GM18507 (cell line): ENCODE results near the gene MRPS26.
"Not testable (repeated sequence)": the region's sequence is repeated elsewhere in the genome, so short reads cannot be mapped to it uniquely, and the experiment has no call there.

Experiments used
- DNase-seq: peaks from one replicate; pipeline ENCODE4 v3.0.0; 2011; ENCODE audit warnings: low read depth; ENCODE audit not compliant: insufficient read length; ENCODE audit errors: extremely low spot score
- FAIRE-seq: peaks from 2 replicates; lab custom pipeline; 2011; peaks lifted over from hg19 to GRCh38; lab: Jason Lieb, UNC

The MRPS26 gene

DNA sequence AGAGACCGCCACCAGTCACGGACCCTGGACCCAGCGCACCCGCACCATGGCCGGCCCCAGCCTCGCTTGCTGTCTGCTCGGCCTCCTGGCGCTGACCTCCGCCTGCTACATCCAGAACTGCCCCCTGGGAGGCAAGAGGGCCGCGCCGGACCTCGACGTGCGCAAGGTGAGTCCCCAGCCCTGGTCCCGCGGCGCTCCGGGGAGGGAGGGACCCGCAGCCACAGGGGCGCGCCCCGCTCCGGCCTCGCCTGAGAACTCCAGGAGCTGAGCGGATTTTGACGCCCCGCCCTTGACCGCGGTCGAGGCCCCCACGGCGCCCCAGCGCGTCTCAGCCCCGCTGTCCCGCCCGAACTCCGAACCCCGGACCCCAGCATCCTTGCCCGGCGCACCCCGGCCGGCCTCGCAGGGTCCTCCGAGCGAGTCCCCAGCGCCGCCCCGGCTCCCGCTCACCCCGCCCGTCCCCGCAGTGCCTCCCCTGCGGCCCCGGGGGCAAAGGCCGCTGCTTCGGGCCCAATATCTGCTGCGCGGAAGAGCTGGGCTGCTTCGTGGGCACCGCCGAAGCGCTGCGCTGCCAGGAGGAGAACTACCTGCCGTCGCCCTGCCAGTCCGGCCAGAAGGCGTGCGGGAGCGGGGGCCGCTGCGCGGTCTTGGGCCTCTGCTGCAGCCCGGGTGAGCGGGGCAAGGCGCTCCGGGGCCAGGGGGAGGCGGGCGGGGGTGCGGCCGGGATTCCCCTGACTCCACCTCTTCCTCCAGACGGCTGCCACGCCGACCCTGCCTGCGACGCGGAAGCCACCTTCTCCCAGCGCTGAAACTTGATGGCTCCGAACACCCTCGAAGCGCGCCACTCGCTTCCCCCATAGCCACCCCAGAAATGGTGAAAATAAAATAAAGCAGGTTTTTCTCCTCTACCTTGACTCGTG, 26.0 kb downstream of the MRPS26 start, which contains the start of gene OXT:
Gene OXT, plus strand, starts transcription at position 11 of the 920 bp plus-strand sequence. Its CDS starts 36 bp downstream, at position 47.
- FAIRE-seq = no peak

DNA sequence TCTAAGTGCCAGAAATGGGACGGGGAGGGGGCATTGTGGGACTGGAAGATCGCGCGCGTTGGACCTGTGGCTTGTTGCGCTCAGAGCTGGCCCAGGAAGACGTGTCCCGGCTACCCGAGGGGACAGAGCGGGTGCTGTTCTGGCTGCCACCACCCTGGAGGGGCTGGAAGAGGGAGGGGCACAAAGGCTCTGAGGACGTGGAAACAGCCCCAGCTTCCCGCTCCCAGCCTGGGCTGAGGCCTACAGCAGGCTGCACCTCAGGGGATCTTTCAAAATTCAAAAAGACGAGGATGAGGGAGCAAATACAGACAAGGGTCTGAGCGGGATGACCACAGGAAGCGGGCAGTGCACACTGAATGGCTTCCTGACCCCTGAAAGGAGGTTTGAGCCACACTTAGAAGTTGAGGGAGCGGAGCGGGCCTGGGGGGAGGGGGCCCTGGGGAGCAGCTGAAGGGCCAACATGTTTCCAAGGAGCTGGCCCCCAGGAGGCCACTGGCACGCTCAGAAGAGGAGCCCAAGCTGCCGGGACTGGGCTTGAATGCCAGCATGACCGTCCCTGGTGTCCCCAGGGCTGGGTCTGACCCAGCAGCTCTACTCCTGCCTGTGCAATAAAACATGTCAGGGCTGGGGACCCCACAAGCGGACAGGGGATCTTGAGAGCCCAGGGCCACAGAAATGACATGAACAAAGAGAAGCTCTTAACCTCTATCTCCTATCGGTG, 26.8 kb downstream of the MRPS26 start:
- no peak for DNase-seq

More for the DNA sequence above, 26.0 kb downstream of the MRPS26 start, which contains the start of gene OXT:
- no peak for DNase-seq

DNA sequence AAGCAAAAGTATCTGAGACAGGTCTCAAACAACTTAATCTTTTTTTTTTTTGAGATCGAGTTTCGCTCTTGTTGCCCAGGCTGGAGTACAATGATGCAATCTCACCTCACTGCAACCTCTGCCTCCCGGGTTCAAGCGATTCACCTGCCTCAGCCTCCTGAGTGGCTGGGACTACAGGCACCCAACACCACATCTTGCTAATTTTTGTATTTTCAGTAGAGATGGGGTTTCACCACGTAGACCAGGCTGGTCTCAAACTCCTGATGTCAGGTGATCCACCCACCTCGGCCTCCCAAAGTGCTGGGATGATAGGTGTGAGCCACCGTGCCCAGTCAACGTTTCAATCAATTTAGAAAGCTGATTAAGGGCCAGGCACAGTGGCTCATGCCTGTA, 27.4 kb downstream of the MRPS26 start:
- not testable (repeated sequence) for DNase-seq, FAIRE-seq

More for the DNA sequence above, 26.8 kb downstream of the MRPS26 start:
- FAIRE-seq = no peak

DNA sequence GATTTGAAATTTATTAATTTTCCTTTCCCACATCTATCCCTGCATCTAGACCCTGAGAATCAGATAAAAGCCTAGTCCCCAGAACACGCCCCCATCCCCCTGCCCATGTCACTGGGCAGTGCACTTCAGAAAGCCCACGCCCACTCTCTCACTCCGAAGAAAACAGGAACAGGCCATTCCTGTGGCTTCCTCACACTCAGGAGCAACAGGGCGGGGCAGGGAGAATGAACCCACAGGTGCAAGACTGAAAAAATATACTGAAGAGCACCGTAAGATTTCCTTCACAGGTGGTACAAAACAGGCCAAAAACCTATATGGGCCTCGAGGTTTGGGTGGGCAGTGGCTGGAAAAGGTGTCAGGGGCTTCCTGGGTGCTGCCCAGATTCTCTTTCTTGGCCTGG, 29.0 kb downstream of the MRPS26 start:
- FAIRE-seq (no peak), DNase-seq (no peak)

DNA sequence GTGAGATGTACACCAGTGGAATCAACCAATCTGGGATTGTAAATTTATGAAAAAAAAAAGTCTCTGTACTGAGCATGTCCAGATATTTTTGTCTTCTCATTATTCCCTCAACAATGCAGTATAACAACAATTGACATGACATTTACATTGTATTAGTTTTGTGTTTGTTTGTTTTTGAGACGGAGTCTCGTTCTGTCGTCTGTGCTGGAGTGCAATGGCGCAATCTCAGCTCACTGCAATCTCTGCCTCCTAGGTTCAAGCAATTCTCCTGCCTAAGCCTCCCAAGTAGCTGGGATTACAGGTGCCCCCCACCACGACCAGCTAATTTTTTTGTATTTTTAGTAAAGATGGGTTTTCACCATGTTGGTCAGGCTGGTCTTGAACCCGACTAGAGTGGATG, 29.5 kb downstream of the MRPS26 start:
- not testable (repeated sequence) for DNase-seq, FAIRE-seq

DNA sequence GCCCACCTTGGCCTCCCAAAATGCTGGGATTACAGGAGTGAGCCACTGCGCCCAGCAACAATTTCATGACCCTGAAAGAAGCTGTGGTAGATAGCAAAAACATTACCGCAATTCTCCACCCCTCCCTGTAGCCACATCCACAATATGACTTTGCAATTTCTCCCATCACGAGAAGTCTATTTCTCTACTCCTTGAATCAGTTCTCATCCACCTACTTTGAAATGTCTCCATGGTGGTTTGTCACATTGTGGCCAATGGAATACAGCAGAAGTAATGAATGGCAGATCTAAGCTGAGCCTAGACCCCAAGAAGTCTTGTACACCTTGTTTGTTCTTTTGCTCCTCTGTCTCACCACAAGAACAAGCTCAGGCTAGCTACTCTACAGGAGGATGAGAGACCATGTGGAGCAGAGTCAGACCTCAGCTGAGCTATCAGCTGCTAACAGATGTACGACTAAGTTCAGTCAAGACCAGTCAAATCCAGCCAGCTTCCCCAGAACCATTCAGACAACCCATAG, 31.8 kb downstream of the MRPS26 start:
- no peak for FAIRE-seq
- no peak for DNase-seq

DNA sequence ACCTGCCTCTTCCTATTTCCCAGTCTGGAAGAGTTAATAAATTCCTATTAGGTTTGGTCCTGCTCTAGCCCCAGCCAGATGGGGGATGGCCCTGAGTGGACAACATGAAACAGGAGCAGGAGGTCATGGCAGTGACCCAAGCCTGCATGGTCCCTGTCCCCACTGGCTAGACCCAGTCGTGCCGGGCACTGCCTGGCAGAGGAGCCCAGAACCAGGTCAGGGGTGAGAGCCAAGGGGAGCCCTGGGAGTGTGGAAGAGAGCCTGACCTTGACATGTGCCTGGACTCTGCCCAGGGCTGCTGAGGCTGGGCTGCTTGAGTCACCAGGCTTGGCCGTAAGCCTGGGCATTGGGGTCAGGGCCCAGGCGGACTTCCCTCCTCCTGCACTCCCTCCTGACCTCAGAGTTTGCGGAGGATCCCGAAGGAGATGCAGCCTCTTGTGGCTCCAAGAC, 35.1 kb downstream of the MRPS26 start:
- FAIRE-seq (no peak), DNase-seq (no peak)

DNA sequence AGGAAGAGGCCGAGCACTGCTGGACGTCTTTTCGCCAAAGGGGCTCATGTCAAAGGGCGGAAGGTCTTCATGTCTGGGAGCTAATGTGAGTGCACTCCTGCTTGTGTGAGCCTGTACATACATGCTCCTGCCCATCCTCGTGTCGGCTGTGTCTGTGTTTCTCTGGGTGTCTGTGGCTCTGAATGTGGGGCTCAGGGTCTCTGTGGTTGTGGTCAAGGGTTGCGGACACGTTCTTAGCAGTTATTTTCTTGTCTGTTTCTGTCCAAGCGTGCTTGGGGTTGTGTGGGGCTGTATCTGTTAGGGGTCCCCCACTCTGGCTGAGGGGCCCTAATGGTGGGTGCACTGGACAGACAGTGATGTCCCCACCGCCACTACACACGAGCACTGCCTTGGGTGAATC, 35.8 kb downstream of the MRPS26 start:
- DNase-seq (no peak), FAIRE-seq (no peak)

DNA sequence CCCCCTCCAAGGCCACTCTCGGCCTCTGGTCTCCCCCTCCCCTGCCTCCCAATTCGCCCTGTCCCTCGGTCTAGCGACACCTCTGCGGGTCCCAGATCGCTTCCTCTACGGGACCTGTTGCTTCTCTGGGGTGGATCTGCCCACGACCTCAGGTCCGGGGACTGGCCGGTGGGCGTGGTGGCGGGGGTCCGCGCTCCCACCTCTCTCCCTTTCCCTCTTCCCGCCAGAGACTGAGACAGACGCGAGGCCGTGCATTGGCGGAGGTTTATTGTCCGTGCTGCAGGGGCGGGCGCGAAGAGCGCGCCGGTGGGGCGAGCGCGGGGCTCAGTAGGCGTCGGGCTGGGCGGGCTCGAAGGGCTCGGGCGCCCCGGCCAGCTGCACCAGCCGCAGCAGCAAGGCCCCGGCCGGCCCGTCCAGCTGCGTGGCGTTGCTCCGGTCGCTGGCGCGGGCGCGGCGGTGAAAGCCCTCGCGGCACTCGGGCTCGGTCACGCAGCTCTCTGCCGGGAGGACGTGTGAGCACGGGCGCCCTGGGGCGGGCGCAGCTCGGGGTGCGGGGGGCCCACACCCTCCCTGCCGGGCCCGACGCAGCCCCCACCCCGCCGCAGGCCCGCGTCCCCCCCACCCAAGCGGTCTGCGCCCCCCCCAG, 36.6 kb downstream of the MRPS26 start:
- FAIRE-seq = no peak
- DNase-seq = no peak

DNA sequence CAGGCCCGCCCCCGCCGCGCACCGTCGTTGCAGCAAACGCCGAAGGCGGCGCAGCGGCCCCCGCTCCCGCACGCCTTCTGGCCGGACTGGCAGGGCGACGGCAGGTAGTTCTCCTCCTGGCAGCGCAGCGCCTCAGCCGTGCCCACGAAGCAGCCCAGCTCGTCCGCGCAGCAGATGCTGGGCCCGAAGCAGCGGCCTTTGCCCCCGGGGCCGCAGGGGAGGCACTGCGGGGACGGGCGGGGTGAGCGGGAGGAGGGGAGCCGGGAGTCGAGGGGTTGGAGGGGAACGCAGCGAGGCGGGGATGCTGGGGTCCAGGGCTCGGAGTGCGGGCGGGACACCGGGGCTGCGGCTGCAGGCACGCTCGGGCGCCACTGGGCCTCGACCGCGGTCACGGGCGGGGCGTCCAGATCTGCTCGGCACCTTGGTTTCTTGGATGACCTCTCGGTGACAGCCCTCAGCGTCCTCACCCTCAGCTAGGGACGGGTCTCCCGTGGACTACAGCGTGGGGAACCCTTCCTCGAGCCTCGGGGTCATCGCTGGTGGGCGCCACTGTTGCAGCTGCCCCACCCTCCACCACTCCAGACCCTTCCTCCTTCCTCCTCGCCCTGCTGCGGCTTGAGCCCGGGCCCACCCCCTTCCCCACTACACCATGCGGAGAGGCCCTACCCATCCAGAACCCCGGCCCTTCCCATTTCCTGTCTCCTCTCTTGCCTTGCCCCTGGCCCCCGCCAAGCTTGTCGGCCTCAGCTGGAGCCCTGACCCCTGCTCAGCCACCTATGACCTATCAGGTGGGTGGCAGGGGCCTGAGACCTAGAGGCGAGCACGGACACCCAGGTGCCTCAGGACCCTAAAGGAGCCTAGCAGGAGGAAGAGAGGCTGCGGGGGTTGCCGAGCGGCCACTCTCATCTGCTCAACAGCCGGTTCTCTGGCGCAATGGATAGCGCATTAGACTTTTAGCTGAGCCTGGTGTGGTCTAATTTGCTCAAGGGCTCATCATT, 37.4 kb downstream of the MRPS26 start:
- no peak for DNase-seq
- no peak for FAIRE-seq

DNA sequence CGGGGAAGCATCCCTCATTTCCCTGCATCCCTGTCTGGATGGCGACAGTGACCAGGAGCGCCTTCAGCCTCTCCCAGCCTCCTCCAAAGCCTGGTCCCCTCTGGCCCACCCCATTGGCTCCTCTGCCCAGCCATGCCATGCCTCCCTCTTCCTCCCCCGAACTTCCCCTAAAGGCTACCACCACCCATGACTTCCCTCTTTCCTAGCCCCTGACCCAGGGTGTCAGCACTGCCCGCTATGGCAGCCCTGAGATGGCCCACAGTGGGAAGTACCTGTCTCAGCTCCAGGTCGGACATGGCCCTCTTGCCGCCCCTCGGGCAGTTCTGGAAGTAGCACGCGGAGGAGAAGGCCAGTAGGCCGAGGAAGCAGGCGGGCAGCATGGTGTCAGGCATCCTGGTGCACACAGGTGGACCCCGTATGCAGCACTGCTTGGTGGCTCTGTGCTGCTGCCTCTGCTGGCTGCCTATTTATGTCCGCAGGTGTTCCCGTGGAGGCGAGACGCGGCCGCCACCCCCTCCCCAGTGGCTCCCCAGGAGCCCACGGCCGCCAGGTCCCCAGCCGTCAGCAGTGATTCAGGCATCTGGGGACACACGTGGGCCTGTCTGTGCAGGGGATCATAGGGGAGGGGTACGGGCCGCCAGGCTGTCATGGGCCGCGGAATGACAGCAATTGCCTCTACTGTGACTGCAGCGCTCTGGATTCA, 38.6 kb downstream of the MRPS26 start, which contains the start of gene AVP:
Gene AVP, minus strand, starts transcription at position 442 of the 703 bp plus-strand sequence. Its CDS starts 50 bp downstream, at position 392.
- FAIRE-seq = no peak
- DNase-seq = no peak

DNA sequence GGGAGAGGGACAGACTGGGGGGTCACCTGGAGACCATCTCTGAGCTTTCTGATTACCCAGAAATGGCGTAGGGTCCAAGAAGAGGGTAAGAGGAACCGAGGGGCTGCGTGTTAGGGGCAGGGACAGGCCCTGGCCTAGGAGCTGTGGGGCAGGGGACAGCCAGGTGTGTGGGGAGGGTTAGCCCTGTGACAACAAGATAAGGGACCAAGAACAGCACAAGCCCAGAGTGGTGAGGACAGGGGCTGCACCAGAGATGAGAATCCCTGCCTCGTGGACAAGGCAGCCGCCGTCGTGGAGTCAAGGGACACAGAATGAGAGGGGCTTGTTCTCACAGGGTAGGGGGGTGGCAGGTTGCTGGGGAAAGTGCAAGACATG, 39.1 kb downstream of the MRPS26 start:
- DNase-seq (no peak), FAIRE-seq (no peak)

DNA sequence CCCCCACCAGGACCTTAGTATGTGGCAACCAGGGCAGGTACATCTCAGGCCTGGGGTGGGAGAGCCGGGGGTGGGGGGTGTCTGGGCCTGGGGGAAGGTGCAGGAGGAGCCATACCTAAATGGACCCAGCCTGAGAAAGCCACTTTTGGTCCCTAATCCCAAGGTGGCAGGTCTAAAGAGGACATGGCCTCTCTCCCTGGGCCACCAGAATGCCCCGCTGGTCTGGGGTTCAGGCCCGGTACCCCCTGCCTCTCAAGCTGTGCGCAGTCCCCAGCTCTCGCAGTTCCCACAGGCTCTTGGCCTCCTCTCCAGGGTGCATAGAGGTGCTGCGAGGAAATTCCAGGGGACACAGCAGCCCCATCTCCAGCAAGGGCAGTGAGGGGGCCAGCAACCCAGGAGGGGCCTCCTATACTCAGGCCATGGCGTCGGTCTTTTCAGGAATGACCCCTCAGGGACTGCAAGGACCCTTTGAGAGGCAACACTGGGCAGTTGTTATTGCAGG, 39.8 kb downstream of the MRPS26 start:
- DNase-seq (no peak), FAIRE-seq (no peak)

DNA sequence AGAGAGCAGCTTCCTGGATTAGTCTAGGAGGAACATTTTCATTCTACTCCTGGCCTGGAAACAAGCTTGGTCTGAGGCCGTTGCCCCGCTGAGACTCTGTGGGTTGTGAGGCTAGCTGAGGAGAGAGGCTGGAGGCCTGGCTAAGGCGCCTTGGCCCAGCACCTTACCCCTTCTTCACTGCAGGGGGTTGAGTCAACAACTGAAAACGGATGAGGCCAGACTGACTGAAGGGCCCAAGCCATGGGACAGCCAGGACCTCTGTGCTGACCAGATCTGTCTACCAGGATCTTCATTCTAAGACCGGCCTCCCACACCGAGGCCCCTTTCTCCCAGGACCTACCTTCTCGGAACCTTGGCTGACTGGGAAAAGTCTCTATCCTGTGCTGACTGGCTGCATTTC, 42.2 kb downstream of the MRPS26 start:
- DNase-seq = no peak
- FAIRE-seq = no peak

DNA sequence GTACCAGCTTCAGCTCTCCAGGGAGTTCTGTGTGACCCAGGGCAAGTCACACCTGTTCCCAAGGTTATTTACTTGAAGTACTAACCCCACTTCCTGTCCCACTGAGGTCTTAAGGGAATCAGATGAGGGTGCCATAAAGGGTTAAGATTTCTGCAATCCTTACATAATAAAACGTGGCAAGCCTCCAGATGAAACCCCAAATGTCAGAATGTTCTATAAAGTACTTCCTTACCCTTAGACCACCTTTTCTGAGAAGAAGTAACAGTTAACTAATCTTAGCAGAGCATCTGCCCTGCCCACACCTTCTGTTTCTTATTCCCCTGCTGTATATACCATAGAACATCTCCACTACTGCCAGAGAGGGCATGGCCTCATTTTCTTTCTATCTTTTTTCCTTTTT, 44.7 kb downstream of the MRPS26 start:
- FAIRE-seq (no peak), DNase-seq (no peak)

DNA sequence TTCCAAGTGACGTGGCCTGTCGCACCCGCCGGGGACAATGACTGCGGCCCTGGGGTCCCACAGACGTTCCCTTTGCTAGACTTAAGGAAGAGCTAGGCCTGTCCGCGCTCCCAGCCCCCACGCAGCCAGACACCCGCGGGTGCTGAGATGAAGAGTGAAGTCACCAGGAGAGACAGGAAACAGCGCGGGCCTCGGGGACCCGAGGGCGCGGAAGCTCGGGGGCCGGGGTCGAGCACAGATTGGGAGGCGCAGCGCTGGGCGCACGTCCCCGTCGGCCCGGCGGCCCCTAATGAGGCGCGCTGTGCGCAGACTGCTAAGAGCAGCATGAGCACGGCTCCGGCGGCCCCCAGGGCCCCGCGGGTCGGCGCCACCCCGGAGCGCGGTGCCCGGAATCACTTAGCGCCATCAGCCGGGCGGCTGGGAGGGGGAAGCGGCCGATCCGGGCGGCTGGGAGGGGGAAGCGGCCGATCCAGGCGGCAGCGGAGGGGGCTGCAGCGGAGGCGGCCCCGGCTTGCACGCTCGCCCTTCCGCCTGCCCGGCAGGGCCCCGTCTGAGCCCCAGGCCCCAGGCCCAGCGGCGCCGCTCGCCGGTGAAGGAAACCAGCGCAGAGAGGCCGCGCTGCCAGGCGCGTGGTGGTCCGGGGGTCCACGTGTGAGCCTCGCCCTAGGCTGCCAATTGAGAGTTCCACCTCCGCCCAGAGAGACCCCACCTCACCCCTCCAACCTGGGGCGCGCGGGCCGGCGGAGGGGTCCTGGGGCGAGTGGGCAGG, 46.9 kb downstream of the MRPS26 start:
- no peak for FAIRE-seq

DNA sequence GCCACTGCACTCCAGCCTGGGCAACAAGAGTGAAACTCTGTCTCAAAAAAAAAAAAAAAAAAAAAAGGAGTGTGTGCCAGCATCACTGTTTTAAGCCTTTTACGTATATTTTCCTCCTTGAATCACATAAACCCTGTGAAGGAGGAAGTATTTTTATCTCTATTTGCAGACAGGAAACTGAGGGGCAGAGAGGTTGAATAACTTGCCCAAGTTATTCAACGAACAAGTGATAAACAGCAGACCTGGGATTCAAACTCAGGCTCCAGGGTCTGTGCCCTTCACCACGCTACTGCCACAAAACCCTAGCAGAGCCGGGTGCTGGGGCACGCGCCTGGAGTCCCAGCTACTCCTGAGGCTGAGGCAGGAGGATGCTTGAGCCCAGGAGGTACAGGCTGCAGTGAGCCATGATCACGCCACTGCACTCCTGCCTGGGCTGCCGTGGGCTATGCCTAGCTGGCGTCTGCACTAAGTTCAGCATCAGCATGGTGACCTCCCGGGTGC, 48.1 kb downstream of the MRPS26 start:
- no peak for FAIRE-seq
- DNase-seq = no peak

More for the DNA sequence above, 46.9 kb downstream of the MRPS26 start:
- DNase-seq = no peak
